Keratinocyte (primary cell): ENCODE results near the gene TTC22.

Experiments used
- CTCF ChIP-seq, 3 experiments: IDR thresholded peaks in 1 of 3; conservative IDR thresholded peaks in 1 of 3; optimal IDR thresholded peaks in 1 of 3; 2 replicates in 2 of 3; 3 replicates in 1 of 3; pipeline versions ENCODE3 to v1.5.1; 2011; ENCODE audit warnings: low read length in 3 of 3, mild to moderate bottlenecking in 3 of 3, moderate library complexity in 2 of 3, control low read depth in 1 of 3, inconsistent platforms in 1 of 3; ENCODE audit not compliant: insufficient read depth in 2 of 3; ENCODE audit errors: extremely low read depth in 1 of 3
- EZH2 ChIP-seq: IDR thresholded peaks from one replicate; pipeline ENCODE4 v1.6.1; 2012; ENCODE audit warnings: inconsistent platforms, mild to moderate bottlenecking, low read length, moderate library complexity

- TF ChIP-seq CTCF (optimal IDR thresholded peaks at IDR 0.05 in 1 of 3, IDR thresholded peaks at IDR 0.05 in 1 of 3, conservative IDR thresholded peaks at IDR 0.05 in 1 of 3; ENCODE audit: extremely low read depth in 1 of 3, insufficient read depth in 2 of 3, low read length in 3 of 3): no peak
- TF ChIP-seq EZH2: no peak
Observed at GRCh38 chr1:54767526-54767925, 33.6 kb downstream of the TTC22 start.
